OCI-LY7 (cell line): ENCODE data around the gene SEC23IP.
"Not testable (repeated sequence)": the region's sequence is repeated elsewhere in the genome, so short reads cannot be mapped to it uniquely, and the experiment has no call there.

Experiments
- EZH2phosphoT487 ChIP-seq: fragments of 200-600 bp; sonication (generic); IDR thresholded peaks from 2 replicates; pipeline ENCODE4 v1.6.1; 2018; ENCODE audit warnings: low read depth, borderline replicate concordance, mild to moderate bottlenecking, mixed run types, antibody characterized with exemption, low read length, moderate library complexity, mixed read lengths
- TF ChIP-seq, protein P1 (sequence below): fragments of 200-600 bp; sonication (generic); conservative IDR thresholded peaks from 2 replicates; pipeline ENCODE4 v1.5.1; 2014; ENCODE audit warnings: mild to moderate bottlenecking, antibody characterized with exemption, low read length, moderate library complexity, mixed read lengths

DNA sequence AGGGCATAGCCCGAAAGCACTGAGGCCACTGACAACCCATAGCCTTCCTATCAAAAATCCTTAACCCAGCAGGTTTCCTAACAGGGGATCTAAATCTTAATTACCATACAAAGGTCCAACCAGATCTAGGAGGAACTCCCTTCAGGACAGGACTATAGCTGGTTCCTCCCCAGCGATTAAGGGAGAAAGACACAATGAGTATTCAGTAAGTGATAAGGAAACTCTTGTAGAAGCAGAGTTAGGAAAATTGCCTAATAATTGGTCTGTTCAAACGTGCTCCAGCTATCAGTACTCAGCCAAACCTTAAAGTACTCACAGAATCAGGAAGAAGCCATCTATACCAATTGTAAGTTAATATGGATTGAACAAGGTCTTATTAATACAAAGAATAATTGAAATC lies 3.3 kb upstream of the SEC23IP start:
- TF ChIP-seq, protein P1, sequence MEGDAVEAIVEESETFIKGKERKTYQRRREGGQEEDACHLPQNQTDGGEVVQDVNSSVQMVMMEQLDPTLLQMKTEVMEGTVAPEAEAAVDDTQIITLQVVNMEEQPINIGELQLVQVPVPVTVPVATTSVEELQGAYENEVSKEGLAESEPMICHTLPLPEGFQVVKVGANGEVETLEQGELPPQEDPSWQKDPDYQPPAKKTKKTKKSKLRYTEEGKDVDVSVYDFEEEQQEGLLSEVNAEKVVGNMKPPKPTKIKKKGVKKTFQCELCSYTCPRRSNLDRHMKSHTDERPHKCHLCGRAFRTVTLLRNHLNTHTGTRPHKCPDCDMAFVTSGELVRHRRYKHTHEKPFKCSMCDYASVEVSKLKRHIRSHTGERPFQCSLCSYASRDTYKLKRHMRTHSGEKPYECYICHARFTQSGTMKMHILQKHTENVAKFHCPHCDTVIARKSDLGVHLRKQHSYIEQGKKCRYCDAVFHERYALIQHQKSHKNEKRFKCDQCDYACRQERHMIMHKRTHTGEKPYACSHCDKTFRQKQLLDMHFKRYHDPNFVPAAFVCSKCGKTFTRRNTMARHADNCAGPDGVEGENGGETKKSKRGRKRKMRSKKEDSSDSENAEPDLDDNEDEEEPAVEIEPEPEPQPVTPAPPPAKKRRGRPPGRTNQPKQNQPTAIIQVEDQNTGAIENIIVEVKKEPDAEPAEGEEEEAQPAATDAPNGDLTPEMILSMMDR: not testable (repeated sequence)
- not testable (repeated sequence) for TF ChIP-seq EZH2phosphoT487
